Mucosa of descending colon (tissue), 3 donors: Measurements from ENCODE around the gene FOXN1. TPM values are rescaled to one million over a fixed set of nuclear protein-coding genes. Genes with fewer than 3 reads are reported as not detected.
A peak's percentile ranks its signal among the peaks of the same experiment; 100 is the strongest.

Source experiments
- ATAC-seq: fragments of 200-7000 bp; cut with Tn5 transposase; one replicate; pipeline ENCODE4 v1.9.1; 2020; ENCODE audit warnings: mild to moderate bottlenecking, moderate library complexity
- DNase-seq, 3 donors: peaks; one replicate each; pipeline ENCODE4 v3.0.0-alpha.2; 2020
- H3K36me3 ChIP-seq: fragments of 200-600 bp; one replicate; pipeline ENCODE4 v1.8.0; 2021; ENCODE audit warnings: low read depth, mild to moderate bottlenecking
- H3K4me1 ChIP-seq: fragments of 200-600 bp; one replicate; pipeline ENCODE4 v1.8.0; 2021; ENCODE audit warnings: low read depth, mild to moderate bottlenecking
- H3K4me3 ChIP-seq: fragments of 200-600 bp; one replicate; pipeline ENCODE4 v1.8.0; 2021; ENCODE audit warnings: mild to moderate bottlenecking
- H3K9me3 ChIP-seq: fragments of 200-600 bp; one replicate; pipeline ENCODE4 v1.8.0; 2021; ENCODE audit warnings: mild to moderate bottlenecking
- CTCF ChIP-seq: fragments of 200-600 bp; IDR thresholded peaks from one replicate; pipeline ENCODE4 v1.8.0; 2022; ENCODE audit warnings: antibody characterized with exemption, mild to moderate bottlenecking
- intact Hi-C, 2 donors: fragments of 100-400 bp; cut with DNase I in 1 of 2; cut with micrococcal nuclease in 1 of 2; formaldehyde crosslinking; loops; one replicate each; pipeline versions ENCODE4 v1.11.0 to v1.11.1; 2022; cut with DNase I, micrococcal nuclease
- total RNA-seq, 3 donors: library from RNA; stranded (reverse); fragmentation: NEBNext Ultra II Directional in 2 of 3; extraction: Animal tissue kit (Norgen Biotek cat#: 25700) in 2 of 3; gene quantifications; one replicate each; pipeline versions ENCODE4 v1.2.1 to v1.2.4, GENCODE V29; 2021 to 2023
- donor health status: DM: no; HTN: no; CAD: no; lungs with moderate emphysema.
- donor health status: DM: no; HTN: no; CAD: no.
- donor health status: DM: no; HTN: yes; CAD: no.

Gene FOXN1
- total RNA-seq, 3 donors from 2014 or later = 0.46 to 0.69 TPM; not detected in 1

GRCh38 chr17:28500712-28501379, 5.3 kb upstream of the FOXN1 start:
- peaks cover 37% of the 10 kb centered on the region for H3K4me1 ChIP-seq
- no peaks in the 10 kb centered on the region for H3K36me3 ChIP-seq
- H3K9me3 ChIP-seq = no peaks in the 10 kb centered on the region
- no peak for DNase-seq
- ATAC-seq = peak; percentile 4
- intact Hi-C loops = no loop called here
- no peak for TF ChIP-seq CTCF
- no peak overlapping the region for H3K4me3 ChIP-seq

- Histone ChIP-seq H3K4me3 (no peak overlapping the region), H3K36me3 (no peaks in the 10 kb centered on the region), H3K4me1 (peaks cover 37% of the 10 kb centered on the region), H3K9me3 (no peaks in the 10 kb centered on the region)
- DNase-seq = peak in 1 of 3 donors; percentile 48
- intact Hi-C loops = no loop called here
- peak; percentile 64 for ATAC-seq
- no peak for TF ChIP-seq CTCF
Measured at GRCh38 chr17:28501421-28502284, 4.5 kb upstream of the FOXN1 start.

GRCh38 chr17:28503420-28503819, 2.7 kb upstream of the FOXN1 start:
- Histone ChIP-seq H3K36me3 (no peaks in the 10 kb centered on the region), H3K4me1 (peaks cover 45% of the 10 kb centered on the region), H3K4me3 (no peak overlapping the region), H3K9me3 (no peaks in the 10 kb centered on the region)
- DNase-seq (no peak), ATAC-seq (no peak)
- intact Hi-C loops = no loop called here
- no peak for TF ChIP-seq CTCF

- DNase-seq (no peak), ATAC-seq (no peak)
- H3K4me1 ChIP-seq = peaks cover 15% of the 10 kb centered on the region
- no peaks in the 10 kb centered on the region for H3K9me3 ChIP-seq
- intact Hi-C loops = no loop called here
- no peak for TF ChIP-seq CTCF
- no peak overlapping the region for H3K4me3 ChIP-seq
- H3K36me3 ChIP-seq = no peaks in the 10 kb centered on the region
Measured at GRCh38 chr17:28506763-28507487, 777 bp downstream of the FOXN1 start.

GRCh38 chr17:28507567-28508203, 1.5 kb downstream of the FOXN1 start:
- no peak for TF ChIP-seq CTCF
- H3K4me3 ChIP-seq = no peak overlapping the region
- DNase-seq (peak in 2 of 3 donors; percentile 48 to 70), ATAC-seq (peak; percentile 64)
- no peaks in the 10 kb centered on the region for H3K9me3 ChIP-seq
- intact Hi-C loops = no loop called here
- H3K36me3 ChIP-seq = no peaks in the 10 kb centered on the region
- peaks cover 11% of the 10 kb centered on the region for H3K4me1 ChIP-seq
